Lower leg skin (tissue), 4 donors: ENCODE measurements around the gene ST7. TPM values are rescaled to one million over a fixed set of nuclear protein-coding genes. Genes with fewer than 3 reads are reported as not detected.

Experiments
- DNase-seq, 2 donors: peaks; one replicate each; pipeline ENCODE4 v3.0.0-alpha.2; 2019; ENCODE audit warnings: low spot score in 2 of 2
- H3K4me3 ChIP-seq: fragments of 200-600 bp; sonication (generic); 2 replicates; pipeline ENCODE4 v1.5.1; 2017; ENCODE audit warnings: mild to moderate bottlenecking, low read depth; ENCODE audit not compliant: poor library complexity, severe bottlenecking
- CTCF ChIP-seq, 3 donors: fragments of 450-650 bp; IDR thresholded peaks; one replicate each; pipeline ENCODE4 v1.5.1; 2016; ENCODE audit warnings: antibody characterized with exemption in 3 of 3, mild to moderate bottlenecking in 3 of 3, moderate library complexity in 2 of 3
- POLR2A ChIP-seq, 2 donors: fragments of 450-650 bp; IDR thresholded peaks; one replicate each; pipeline ENCODE4 v1.6.1; 2016 to 2017; ENCODE audit warnings: antibody characterized with exemption in 2 of 2, mild to moderate bottlenecking in 1 of 2, moderate library complexity in 1 of 2
- WGBS, 2 donors: methylation state at CpG; one replicate each; pipeline ENCODE4 v1.1.5; 2018; 5-methylcytosine and 5-hydroxymethylcytosine counted together
- intact Hi-C: fragments of 100-400 bp; cut with DNase I; formaldehyde crosslinking; loops from one replicate; pipeline ENCODE4 v1.15.0; 2023; ENCODE audit warnings: low total_unique reads
- total RNA-seq, 4 donors: library from RNA; depleted of rRNA; stranded (reverse); fragments of >200 nt; gene quantifications; one replicate each; pipeline ENCODE4 v1.1.0, GENCODE V29; 2016

Gene ST7
- total RNA-seq, 4 donors from 2014 or later = 10.8 to 17.1 (median 11.4) TPM

GRCh38 chr7:117090791-117091190, 137.5 kb downstream of the ST7 start:
- intact Hi-C loops = no loop called here
- no peak for DNase-seq
- no peak for TF ChIP-seq POLR2A (IDR thresholded peaks at IDR 0.05)
- TF ChIP-seq CTCF (IDR thresholded peaks at IDR 0.05) = no peak
- 72 to 75% methylated on average over 5 of the region's 5 CpGs for WGBS, 2 donors
- no peak overlapping the region for H3K4me3 ChIP-seq

GRCh38 chr7:117091721-117092120, 138.4 kb downstream of the ST7 start:
- intact Hi-C loops = no loop called here
- no peak overlapping the region for H3K4me3 ChIP-seq
- 78 to 86% methylated on average over 3 of the region's 3 CpGs for WGBS, 2 donors
- no peak for DNase-seq
- TF ChIP-seq CTCF (IDR thresholded peaks at IDR 0.05) (no peak), POLR2A (IDR thresholded peaks at IDR 0.05) (no peak)

- intact Hi-C loops = no loop called here
- no peak for TF ChIP-seq POLR2A (IDR thresholded peaks at IDR 0.05)
- no peak for TF ChIP-seq CTCF (IDR thresholded peaks at IDR 0.05)
- DNase-seq = no peak
- no peak overlapping the region for H3K4me3 ChIP-seq
- WGBS, 2 donors = 65 to 90% methylated on average over 3 of the region's 3 CpGs
Measured at GRCh38 chr7:117092785-117093184, 139.5 kb downstream of the ST7 start.

- DNase-seq = no peak
- TF ChIP-seq POLR2A (IDR thresholded peaks at IDR 0.05) (no peak), CTCF (IDR thresholded peaks at IDR 0.05) (no peak)
- no peak overlapping the region for H3K4me3 ChIP-seq
- intact Hi-C loops = no loop called here
- WGBS, 2 donors = 87% methylated on average over 3 of the region's 3 CpGs
Measured at GRCh38 chr7:117094457-117094856, 141.2 kb downstream of the ST7 start.

GRCh38 chr7:117095055-117095454, 141.8 kb downstream of the ST7 start:
- no peak for TF ChIP-seq CTCF (IDR thresholded peaks at IDR 0.05)
- TF ChIP-seq POLR2A (IDR thresholded peaks at IDR 0.05) = no peak
- WGBS, 2 donors = 88 to 94% methylated on average over 5 of the region's 5 CpGs
- DNase-seq = no peak
- H3K4me3 ChIP-seq = no peak overlapping the region
- intact Hi-C loops = no loop called here

- no peak for DNase-seq
- 88 to 90% methylated on average over 4 of the region's 4 CpGs for WGBS, 2 donors
- intact Hi-C loops = no loop called here
- H3K4me3 ChIP-seq = no peak overlapping the region
- TF ChIP-seq POLR2A (IDR thresholded peaks at IDR 0.05) (no peak), CTCF (IDR thresholded peaks at IDR 0.05) (no peak)
Measured at GRCh38 chr7:117096330-117096729, 143.0 kb downstream of the ST7 start.
